Measurements from ENCODE around the gene ST7L.
"Not testable (repeated sequence)": the region's sequence is repeated elsewhere in the genome, so short reads cannot be mapped to it uniquely, and the experiment has no call there.

ST7L gene

DNA sequence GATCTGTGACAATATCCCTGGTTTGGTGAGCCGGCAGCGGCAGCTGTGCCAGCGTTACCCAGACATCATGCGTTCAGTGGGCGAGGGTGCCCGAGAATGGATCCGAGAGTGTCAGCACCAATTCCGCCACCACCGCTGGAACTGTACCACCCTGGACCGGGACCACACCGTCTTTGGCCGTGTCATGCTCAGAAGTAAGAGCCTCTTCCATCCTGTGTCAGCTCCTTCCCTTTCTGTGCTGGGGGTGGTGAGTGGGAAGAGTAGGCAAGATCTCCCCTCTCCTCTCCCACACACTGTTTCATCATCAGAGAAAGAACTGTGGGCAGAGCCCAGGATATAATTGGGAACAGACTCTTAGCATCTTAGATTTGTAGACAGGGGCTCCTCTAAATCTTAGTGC lies 104.0 kb downstream of the ST7L start:
- DNase-seq, result no peak

DNA sequence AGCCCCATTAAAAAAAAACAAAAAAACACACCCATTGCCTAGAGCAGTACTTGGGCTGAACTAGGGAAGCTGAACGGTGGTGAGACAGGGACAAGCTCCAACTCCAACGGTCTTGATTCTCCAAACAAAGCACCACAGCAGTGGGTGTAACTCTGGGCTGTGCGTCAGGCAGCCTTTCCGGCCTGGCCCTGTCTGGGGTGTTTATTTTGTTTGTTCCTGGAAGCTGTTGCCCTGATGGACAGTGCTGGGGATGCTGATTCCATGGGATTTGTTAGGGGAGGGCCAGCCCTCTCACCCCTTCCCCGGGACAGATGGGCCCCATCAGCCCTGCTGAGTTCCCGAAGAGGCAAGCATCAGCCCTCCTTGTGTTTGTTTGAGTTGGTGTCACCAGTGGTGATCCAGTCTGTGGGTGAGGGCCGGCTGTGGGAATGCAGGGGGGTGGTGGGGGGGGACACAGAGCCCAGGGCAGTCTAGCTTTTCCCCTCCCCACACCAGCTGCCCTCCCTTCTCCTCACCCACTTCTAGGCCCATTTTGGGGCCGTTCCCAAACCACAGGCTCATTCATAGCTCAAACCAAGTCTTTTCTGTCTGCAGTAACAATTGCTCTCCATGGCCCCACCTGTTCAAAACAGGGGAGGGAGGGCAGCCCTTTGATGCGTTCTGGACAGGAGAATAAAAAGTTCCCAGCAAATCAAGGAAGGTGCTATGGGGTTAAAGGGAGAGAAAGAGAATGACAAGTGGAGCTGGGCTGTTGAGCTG lies 105.7 kb downstream of the ST7L start:
- DNase-seq, result no peak

DNA sequence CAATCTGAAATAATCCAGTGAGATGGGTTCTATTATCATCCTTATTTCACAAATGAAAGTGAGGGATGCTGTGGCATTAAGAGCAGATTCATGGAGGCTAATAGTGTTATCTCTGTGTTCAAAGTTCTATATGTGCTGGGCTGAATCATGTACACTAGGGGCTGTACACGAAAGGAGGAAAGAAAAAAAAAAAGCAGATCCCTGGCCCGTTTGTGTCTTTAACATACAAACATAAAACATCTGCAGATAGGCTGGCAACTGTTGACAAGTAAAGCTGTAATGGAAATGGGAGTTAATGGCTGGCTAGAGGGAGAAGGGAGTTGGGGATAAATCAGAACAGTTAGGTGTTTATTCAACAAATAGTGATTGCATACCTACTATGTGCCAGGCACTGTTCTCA lies 107.0 kb downstream of the ST7L start:
- DNase-seq, result no peak

DNA sequence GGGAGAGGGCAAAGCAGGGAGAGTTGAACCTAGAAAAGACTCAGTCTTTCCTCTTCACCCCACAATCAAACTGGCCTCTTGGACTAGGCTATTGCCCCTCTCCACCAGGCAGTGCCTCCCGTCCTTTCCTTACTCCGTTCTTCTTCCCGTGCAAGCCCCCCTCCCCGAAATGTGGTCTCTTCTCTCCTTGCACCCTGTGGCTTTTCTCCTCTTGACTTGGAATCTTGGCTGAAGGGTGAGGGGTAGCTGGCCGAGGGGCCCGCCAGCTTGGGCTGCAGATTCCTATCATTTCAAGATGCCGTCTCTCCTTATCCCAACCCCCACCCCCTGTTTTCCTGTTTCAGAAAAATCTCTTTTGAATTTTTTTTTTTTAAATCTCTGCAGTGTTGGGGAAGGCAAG lies 108.6 kb downstream of the ST7L start:
- no peak for DNase-seq

DNA sequence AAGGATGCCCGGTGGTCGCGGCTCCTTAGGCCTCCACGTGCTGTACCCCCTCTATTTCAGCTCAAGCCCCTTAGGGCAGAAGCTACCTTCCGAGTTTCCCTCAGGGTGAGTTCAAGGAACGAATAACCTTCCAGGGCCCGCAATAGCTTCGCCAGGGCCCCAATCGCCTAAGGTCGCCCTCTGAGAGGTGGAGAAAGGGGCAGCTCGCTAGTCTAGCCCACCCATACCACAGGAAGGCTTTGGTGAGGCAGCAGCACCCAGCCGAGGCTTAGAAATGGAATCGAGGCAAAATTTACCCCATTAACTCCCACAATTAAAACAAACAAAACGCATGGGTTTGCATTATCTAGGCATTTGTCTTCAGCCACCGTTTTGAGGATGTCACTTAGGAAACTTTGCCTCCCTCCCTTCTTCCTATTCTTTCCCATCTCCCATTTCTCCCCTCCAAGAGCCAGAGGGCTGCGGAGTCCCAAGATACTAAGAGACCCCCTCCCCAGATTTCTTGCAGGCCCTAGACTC lies 109.2 kb downstream of the ST7L start:
- no peak for DNase-seq

DNA sequence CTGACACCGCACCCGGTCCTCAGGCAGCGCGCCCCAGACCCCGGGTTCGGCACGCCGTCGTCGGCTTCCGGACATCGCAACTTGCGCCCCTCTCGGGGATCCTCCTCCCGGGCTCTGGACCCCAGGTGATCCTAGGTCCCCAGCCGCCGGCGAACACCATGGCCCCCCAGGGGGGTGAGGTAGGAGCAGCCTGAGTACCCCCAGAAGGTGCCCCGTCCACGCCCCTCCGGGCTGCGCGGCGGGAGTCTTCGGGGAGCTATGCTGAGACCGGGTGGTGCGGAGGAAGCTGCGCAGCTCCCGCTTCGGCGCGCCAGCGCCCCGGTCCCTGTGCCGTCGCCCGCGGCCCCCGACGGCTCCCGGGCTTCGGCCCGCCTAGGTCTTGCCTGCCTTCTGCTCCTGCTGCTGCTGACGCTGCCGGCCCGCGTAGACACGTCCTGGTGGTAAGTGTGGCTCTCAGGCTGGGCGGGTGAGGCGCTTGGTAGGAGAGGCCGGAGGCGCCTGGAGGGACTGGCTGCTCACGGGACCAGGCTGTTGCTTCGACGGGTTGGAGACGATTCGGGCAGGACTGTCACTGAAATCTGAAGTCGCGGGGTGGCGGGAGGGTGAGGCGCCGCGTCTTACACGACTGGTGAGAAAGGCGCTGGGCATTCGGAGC lies 109.8 kb downstream of the ST7L start:
- DNase-seq, result no peak

DNA sequence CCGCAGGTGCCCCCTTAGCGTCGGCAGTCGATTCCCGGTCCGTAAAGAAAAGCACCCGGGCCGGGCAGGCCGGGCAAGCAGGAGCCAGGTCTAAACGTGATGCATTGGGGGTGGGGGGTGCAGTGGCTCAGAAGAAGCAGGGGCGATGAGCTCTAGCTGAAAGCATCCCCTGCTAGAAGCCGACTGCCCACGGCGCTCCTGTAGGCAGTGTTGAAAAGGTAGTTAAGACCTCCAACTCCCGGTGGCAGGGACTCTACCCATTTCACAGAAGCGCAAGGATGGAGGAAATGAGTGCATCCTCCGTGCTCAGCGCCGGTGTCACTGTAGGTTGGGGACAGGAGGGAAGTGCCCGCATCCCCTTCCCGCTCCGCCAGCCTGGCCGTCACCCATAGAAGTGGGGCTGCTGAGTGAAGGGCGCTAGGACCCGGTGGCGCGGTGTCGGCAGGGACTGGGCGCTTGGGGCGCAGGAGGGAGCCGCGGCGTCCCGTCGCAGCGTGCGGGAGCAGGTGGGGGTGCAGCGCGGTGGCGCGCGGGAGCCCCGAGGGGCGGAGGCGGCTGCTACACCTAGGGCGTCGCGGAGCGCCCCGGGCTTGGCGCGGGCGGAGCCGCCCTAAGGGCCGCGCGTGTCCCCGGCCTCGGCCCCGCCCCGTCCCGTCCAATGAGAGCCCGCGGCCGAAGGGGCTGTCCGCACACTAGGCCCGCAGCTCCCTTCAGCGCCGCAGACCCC lies 110.5 kb downstream of the ST7L start, which contains the start of gene WNT2B:
Gene WNT2B (plus strand): TSS at position 688 of the 727 bp plus-strand sequence. CDS start 298 bp downstream, outside the sequence.
- DNase-seq, result no peak

DNA sequence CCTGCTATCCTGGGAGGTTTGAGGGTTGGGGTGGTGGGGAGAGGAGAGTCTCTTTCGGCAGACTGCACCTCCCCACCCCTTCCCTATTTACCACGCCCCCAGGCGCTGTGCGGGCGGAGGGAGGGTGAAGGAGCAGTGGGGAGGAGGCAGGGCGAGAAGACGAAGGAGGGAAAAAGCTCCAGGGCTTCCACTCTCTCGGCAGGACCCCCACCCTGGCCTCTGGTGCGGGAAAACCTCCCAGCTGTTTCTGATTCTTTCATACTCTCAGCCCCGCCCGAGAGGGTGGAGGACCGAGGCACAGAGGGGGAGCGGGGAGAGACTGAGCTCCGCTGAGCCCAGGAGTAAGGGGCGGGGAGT lies 111.0 kb downstream of the ST7L start:
- DNase-seq, result no peak

DNA sequence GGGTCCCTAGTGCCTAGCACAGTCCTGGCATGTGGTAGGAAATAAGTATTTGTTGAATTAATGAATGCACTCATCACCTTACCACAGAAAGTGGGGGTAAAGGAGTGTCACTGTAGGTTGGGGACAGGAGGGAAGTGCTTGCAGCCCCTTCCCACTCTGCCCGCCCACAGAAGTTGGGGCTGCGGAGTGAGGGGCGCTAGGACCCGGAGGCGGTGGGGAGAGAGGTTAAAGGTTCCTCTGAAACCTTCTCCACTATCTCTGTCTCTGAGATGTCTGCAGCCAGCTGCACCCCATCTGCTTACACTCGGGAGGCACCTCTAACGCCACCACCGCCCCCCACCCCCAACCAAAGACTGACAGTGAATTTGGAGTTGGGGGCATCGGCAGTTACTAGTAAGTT lies 111.6 kb downstream of the ST7L start:
- no peak for DNase-seq

DNA sequence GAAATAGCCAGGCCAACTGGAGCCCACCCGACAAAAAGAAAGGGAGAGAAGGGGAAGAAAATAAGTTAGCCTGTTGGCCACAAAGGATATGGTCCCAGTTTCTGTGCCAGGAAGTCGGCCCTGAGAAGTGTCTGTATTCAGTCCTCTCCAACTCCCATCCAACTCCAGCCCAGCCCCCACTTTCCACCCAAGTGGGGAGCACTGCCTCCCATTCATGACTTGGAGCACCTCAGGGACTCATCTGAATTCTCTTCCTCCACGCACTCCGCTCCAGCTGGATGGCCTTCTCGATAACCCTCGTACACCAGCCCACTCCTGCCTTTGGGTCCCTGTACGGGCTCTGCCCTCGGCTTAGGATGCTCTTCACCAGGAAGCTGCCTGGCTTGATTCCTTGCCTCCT lies 112.2 kb downstream of the ST7L start:
- DNase-seq, result no peak

DNA sequence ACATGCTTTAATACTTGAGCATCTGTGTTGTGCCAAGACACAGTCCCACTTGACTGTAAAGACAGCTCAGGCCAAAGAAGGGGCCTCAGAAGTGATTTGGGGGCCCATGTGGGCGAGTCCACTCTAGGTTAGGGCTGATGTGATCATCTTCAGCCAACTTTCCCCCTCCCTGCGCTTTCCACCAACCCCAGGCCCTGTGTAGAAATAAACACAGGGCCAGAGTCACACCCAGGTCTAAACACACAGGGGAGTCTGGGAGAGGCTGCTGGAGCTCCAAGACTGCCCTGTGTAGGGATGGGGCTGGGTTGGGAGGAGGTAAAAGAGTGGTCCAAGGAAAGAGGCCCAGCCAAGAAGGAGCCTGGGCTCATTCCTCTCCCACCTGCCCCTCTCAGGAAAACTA lies 112.6 kb downstream of the ST7L start:
- no peak for DNase-seq

DNA sequence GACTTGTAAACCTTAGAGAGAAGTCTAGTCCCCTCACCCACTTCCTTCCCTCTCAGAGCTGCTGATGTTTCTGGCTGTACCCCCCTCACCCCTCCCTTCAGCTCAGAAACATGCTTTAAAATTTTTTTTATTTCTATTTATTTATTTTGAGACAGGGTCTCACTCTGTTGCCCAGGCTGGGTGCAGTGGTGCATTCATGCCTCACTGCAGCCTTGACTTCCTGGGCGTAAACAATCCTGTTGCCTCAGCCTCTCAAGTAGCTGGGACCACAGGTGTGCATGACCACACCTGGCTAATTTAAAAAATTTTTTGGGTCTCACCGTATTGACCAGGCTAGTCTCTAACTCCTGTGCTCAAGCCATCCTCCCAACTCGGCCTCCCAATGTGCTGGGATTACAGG lies 113.1 kb downstream of the ST7L start:
- DNase-seq, result no peak

DNA sequence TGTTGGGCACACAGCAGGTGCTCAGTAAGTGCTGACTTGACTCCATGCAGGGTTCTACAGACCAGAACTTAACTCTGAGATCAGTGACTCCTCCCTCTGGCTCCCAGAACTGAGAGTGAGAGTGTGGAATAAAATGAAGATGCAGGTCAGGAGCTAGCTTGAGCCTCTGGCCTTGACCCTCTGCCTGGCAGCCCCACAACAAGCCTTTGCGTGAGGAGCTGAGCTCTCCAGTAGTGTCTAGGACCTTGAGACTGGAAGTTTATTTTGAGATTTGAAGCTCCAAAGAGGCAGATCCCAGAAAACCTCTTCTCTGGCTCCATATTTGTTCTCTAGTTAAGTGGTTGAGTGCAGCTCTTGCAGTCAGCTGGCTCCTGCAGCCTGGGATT lies 113.5 kb downstream of the ST7L start:
- no peak for DNase-seq

DNA sequence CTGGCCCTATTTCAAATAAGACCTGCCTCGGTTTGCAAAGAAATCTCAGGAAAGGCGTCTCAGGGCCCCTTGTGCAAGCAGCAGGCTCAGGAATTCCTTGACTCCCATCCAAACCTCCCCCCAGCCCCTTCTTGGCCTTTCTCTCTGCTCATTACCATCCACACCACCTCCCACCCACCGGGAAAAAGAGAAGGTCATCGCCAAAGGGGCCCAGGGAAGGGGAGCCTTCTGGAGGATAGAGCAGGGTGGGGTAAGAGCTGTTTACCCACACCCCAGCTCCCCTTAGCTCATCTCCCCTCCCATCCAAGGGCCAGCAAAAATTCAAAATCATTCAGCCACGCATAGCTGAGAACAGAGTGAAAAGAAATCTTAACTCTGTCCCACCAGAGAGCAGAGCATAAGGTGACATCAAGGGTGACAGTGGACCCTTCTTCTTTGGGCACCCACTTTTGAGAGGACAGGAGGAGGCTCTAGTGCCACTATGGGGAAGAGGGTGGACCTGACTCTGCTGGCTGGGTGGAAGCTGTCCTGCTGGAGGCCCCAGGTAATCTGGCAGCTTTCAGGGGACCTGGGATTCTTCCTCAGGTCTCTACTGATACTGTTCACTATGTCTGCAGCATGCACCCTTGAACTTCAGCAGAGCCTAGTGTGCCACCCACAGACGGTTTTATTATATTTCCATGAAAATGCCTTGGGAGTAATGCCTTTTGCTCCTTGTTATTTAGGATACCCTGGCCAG lies 114.1 kb downstream of the ST7L start:
- DNase-seq, result no peak

DNA sequence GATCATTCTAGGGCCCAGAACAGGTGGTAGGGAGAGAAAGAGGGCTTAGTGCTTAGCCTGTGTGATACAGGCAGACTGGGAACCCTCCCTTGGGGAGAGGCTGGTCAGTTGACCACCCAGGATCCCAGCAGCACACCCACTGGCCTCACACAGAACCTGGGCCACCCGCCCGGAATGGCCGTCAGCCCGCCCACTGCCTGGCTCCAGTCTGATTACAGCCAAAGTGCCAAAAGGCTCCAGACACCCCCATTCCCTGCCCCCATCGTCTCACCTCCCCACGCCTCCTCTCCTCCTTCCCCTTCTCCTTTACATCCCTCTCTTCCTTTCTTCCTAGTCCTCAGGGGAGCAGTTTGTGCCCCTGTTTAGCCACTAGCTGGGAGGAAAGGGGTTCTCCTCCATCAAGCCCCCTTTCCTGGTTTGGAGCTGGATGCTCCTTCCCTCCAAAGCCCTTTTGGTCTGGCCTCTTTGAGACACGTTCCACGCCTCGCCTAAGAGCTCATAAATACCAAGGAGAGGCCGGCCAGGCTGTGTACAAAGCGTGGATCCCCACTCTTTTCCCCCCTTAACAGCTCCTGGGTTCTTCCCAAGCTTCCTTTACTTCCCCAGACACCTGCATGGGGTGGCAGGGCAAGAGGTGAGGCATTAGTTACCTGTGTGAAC lies 114.8 kb downstream of the ST7L start:
- DNase-seq, result no peak

DNA sequence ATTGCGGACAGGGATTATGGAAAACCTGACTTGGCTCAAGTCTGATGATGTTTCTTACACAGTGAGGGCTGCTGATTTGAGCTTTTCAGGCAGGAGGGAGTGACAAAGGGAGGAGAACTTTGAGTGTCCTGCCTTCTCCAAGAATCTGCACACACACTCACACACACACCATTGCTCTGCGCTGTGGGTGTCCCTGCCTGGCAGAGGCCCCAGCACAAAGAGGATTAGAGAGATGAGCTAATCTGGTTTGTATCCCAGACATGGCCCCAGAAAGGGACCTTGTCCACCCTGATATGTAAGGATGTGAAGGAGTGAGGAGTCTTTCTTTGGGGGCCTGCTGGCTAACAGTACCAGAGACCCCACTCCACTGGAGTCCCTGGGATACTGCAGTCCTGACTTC lies 116.1 kb downstream of the ST7L start:
- DNase-seq, result no peak

DNA sequence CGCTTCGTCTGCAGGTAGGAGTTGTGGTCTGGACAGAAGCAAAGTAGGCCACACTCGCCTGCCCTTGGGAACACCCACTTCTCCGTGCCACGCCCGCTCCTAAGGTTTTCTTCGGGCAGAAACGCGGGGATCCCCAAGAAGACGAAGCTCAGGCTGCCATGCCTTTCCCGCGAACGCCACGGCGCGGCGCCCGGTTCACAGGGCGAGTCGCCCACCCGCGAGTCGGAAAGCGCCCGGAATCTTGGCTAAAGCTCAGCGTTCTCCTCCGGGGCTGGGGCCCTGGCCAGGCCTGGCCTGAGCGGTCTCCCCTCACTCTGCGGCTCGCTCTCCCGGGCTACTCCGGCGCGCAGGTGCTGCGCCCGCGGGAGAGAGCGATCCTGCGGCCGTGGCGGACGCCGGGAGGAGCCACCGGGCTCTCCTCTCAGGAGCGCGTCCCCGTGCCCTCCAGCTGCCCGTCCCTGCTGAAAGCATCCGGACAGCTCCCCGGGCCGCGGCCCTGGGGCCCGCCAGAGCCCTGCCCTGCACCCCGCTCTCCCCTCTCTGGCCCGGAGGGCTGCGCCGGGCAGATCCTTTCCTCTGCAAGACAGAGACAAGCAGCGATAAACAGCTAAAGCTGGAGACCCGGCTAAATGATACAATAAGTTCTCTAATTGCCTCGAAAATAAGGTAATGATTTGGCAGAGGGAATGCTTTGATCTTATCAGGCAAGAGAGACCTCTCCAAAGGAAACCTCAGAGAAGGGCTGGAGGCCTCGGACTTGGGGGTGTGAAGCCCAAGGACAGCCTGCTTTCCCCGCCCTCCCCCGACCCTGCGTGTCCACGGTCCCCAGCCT lies 116.9 kb downstream of the ST7L start:
- no peak for DNase-seq

DNA sequence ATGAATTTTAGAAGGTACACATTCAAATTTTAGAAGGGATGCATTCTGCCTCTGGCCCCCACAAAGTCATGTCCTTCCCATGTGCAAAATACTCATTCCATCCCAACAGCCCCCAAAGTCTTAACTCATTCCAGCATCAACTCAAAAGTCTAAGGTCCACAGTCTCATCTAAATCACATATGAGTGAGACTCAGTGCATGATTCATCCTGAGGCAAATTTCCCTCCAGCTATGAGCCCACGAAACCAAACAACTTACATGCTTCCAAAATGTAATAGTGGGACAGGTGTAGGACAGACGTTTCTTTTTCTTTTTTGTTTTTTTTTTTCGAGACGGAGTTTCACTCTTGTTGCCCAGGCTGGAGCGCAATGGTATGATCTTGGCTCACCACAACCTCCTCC lies 122.7 kb downstream of the ST7L start:
- DNase-seq, result no peak

DNA sequence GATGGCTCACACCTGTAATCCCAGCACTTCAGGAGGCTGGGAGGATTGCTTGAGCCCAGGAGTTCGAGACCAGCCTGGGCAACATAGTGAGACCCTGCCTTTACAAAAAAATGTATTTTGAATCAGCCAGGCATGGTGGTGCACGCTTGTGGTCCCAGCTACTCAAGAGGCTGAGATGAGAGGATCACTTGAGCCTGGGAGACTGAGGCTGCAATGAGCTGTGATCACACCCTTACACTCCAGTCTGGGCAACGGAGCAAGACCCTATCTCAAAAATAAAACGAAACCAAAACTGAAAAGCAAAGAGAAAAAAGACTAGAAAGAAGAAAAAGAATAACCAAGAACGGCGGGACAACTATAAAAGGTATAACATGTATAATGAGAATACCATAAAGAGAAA lies 125.6 kb downstream of the ST7L start:
- no peak for DNase-seq

DNA sequence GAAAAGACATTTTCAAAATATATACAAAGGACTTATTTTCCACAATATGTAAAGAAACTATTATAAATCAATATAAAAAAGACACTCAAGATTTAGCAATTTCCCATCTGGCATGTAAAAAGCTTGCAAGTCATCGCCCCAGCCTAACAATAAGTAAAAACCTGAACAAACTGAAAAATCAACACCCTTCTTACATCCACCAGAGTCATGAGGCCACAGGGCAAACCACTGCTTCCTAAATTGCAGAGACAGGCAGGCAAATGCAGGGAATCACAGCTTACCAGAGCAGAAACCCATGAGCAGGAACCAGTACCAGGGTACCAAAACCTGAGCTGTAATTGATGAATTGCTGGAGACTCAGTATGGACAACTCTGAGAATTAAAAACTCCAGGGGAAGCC lies 126.9 kb downstream of the ST7L start:
- DNase-seq, result no peak

DNA sequence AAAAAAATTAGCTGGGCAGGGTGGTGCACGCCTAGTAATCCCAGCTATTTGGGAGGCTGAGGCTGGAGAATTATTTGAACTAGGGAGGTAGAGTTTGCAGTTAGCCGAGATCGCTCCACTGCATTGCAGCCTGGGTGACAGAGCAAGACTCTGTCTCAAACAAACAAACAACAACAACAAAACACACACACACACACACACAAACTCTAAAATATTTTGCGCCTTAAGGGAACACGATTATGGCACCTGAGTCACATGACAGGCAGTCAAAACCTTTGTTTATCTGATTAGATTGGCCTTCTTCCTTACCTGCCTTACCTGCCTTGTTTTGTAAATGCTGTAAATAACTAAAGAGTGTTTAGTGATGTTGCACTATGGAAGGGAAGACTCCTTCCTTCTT lies 130.8 kb downstream of the ST7L start:
- no peak for DNase-seq

DNA sequence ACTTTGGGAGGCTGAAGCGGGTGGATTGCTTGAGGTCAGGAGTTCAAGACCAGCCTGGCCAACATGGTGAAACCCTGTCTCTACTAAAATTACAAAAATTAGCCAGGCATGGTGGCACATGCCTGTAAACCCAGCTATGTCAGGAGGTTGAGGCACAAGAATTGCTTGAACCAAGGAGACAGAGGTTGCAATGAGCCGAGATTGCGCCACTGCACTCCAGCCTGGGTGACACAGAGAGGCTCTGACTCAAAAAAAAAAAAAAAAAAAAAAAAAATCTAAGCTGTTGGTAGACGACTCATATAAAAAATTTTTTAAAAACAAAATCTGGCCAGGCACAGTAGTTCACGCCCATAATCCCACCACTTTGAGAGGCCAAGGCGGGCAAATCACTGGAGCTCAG lies 131.3 kb downstream of the ST7L start:
- not testable (repeated sequence) for DNase-seq
